Activated gamma-delta T cell treated with Interleukin-2 at 50 U/mL for 16 hours (primary cell): ENCODE data around the gene SDHAF1.

Experiments used
- DNase-seq: peaks from one replicate; pipeline ENCODE4 v3.0.0-alpha.2; 2020

The SDHAF1 gene

GRCh38 chr19:35987571-35987896, 7.5 kb upstream of the SDHAF1 start:
- no peak for DNase-seq

- DNase-seq = no peak
Measured at GRCh38 chr19:35988824-35989223, 6.2 kb upstream of the SDHAF1 start.

GRCh38 chr19:35990156-35990555, 4.8 kb upstream of the SDHAF1 start:
- DNase-seq = no peak

GRCh38 chr19:35990771-35991730, 3.9 kb upstream of the SDHAF1 start:
- no peak for DNase-seq

- no peak for DNase-seq
Measured at GRCh38 chr19:35991731-35992450, 3.1 kb upstream of the SDHAF1 start.

- DNase-seq = no peak
Measured at GRCh38 chr19:35992907-35993765, 1.9 kb upstream of the SDHAF1 start.

- no peak for DNase-seq
Measured at GRCh38 chr19:35993923-35994598, 927 bp upstream of the SDHAF1 start.

GRCh38 chr19:35996777-35997176, 1.8 kb downstream of the SDHAF1 start:
- no peak for DNase-seq

- DNase-seq = no peak
Measured at GRCh38 chr19:36001605-36002004, 6.6 kb downstream of the SDHAF1 start.

- no peak for DNase-seq
Measured at GRCh38 chr19:36003284-36003683, 8.3 kb downstream of the SDHAF1 start.

GRCh38 chr19:36006955-36007354, 12.0 kb downstream of the SDHAF1 start:
- no peak for DNase-seq

GRCh38 chr19:36008336-36008978, 13.5 kb downstream of the SDHAF1 start, which contains the start of gene SYNE4:
Gene SYNE4, minus strand, starts transcription at chr19:36008813. Its CDS starts 132 bp downstream, at chr19:36008681.
- no peak for DNase-seq

GRCh38 chr19:36009220-36009619, 14.2 kb downstream of the SDHAF1 start:
- DNase-seq = peak; percentile 24

- no peak for DNase-seq
Measured at GRCh38 chr19:36009633-36010379, 14.8 kb downstream of the SDHAF1 start.

- DNase-seq = no peak
Measured at GRCh38 chr19:36010402-36010801, 15.4 kb downstream of the SDHAF1 start.

- no peak for DNase-seq
Measured at GRCh38 chr19:36013280-36014011, 18.5 kb downstream of the SDHAF1 start.

GRCh38 chr19:36014012-36014924, 19.3 kb downstream of the SDHAF1 start, which contains the start of gene ALKBH6:
Gene ALKBH6, minus strand, starts transcription at chr19:36014213. Its CDS starts 816 bp downstream, at chr19:36013397.
- DNase-seq = peak; percentile 99

- no peak for DNase-seq
Measured at GRCh38 chr19:36019061-36019670, 24.2 kb downstream of the SDHAF1 start.

GRCh38 chr19:36023432-36023831, 28.4 kb downstream of the SDHAF1 start:
- no peak for DNase-seq
